ENCODE results near the gene NR6A1.

Gene NR6A1

DNA sequence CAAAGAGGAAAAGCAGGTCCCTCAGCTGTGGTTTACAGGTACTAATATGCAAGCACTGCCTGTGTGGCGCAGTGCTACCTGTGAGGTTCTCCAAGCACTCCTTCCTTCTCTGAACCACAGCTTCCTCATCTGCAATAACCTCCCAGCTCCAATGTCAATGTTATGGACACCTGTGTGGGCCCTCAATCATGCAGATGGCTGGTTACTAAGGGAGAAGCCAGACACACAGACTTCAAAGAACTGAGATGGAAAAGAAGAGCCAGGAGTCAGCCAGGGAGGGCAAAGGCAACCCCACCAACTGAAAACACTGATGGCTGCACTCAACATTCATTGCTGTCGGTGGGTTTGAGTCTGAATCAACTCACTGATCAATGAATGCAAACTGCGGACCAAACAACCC, 77.7 kb downstream of the NR6A1 start:
- Histone ChIP-seq H3K27me3 (ENCODE audit: control insufficient read depth, insufficient read depth, low read length) (no peaks in the 10 kb centered on the region), H3K36me3 (ENCODE audit: control insufficient read depth, low read depth, low read length) (no peaks in the 10 kb centered on the region), H3K9ac (ENCODE audit: low read length) (no peak overlapping the region), H3K27ac (ENCODE audit: low read length) (no peak overlapping the region), H3K4me3 (ENCODE audit: low read length) (no peak overlapping the region), H3K4me1 (ENCODE audit: control insufficient read depth, low read depth, low read length) (peaks cover 31% of the 10 kb centered on the region), H3K9me3 (ENCODE audit: control insufficient read depth, low read depth, low read length) (no peaks in the 10 kb centered on the region)

DNA sequence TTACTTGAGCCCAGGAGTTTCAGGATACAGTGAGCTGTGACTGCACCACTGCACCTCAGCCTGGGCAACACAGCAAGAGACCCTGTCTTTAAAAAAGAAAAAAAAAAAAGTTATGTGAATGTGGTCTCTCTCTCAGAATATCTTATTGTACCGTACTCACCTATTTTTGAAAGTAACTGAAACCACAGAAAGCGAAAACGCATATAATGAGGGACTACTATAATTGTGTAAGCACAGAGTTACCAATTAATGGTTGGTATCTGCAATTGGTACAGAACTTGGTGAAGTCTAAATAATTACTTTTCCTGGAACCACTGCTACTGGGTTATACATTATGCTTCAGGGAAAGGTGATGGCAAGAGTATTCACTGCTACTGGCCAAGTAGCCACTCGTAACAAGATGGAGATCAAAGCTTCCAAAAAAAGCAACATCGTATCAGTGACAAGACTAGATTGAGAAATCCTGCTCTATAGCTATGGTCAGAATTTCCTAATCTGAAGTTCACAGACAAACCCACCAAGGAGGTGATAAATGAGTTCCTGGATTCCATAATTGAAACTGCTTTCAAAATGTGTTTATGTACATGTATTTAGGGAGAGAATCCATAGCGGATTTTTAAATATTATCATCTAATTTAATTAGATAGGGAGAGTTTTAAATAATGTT, 82.7 kb downstream of the NR6A1 start:
- H3K9me3 ChIP-seq (ENCODE audit: control insufficient read depth, low read depth, low read length): no peaks in the 10 kb centered on the region
- H3K27ac ChIP-seq (ENCODE audit: low read length): no peak overlapping the region
- H3K36me3 ChIP-seq (ENCODE audit: control insufficient read depth, low read depth, low read length): peaks cover 5% of the 10 kb centered on the region
- no peak overlapping the region for H3K9ac ChIP-seq (ENCODE audit: low read length)
- no peaks in the 10 kb centered on the region for H3K27me3 ChIP-seq (ENCODE audit: control insufficient read depth, insufficient read depth, low read length)
- H3K4me1 ChIP-seq (ENCODE audit: control insufficient read depth, low read depth, low read length): peaks cover 3% of the 10 kb centered on the region
- no peak overlapping the region for H3K4me3 ChIP-seq (ENCODE audit: low read length)

DNA sequence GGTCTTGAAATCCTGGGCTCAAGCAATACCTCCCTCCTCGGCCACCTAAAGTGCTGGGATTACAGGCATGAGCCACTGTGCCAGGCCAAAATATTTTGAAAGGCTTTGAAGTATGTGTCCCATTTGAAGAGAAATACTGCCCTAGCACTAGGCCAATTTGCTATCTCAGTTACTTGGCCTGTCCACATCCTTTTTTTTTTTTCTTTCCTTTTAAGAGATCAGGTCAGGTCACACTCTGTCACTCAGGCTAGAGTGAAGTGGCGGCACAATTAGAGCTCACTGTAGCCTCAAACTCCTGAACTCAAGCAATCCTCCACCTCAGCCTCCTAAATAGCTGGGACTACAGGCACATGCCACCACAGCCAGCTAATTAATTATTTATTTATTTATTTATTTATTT, 84.2 kb downstream of the NR6A1 start:
- no peaks in the 10 kb centered on the region for H3K4me1 ChIP-seq (ENCODE audit: control insufficient read depth, low read depth, low read length)
- no peaks in the 10 kb centered on the region for H3K9me3 ChIP-seq (ENCODE audit: control insufficient read depth, low read depth, low read length)
- peaks cover 5% of the 10 kb centered on the region for H3K36me3 ChIP-seq (ENCODE audit: control insufficient read depth, low read depth, low read length)
- no peak overlapping the region for H3K27ac ChIP-seq (ENCODE audit: low read length)
- no peak overlapping the region for H3K4me3 ChIP-seq (ENCODE audit: low read length)
- H3K9ac ChIP-seq (ENCODE audit: low read length): no peak overlapping the region
- H3K27me3 ChIP-seq (ENCODE audit: control insufficient read depth, insufficient read depth, low read length): no peaks in the 10 kb centered on the region

DNA sequence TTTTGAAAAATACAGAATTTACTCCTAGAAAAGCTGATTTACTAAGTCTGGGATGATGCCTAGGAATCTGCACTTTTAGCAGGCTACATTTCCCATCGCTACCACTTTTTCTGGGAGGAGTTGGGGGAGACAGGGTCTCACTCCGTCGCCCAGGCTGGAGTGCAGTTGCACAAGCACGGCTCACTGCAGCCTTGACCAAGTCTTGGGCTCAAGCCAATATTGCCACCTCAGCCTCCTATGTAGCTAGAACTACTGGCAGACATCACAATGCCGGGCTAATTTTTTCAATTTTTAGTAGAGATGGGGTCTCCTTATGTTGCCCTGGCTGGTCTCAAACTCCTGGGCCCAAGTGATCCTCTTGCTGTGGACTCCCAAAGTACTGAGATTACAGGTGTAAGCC, 85.9 kb downstream of the NR6A1 start:
- Histone ChIP-seq H3K9me3 (ENCODE audit: control insufficient read depth, low read depth, low read length) (no peaks in the 10 kb centered on the region), H3K4me3 (ENCODE audit: low read length) (no peak overlapping the region), H3K36me3 (ENCODE audit: control insufficient read depth, low read depth, low read length) (peaks cover 5% of the 10 kb centered on the region), H3K9ac (ENCODE audit: low read length) (no peak overlapping the region), H3K4me1 (ENCODE audit: control insufficient read depth, low read depth, low read length) (no peaks in the 10 kb centered on the region), H3K27ac (ENCODE audit: low read length) (no peak overlapping the region), H3K27me3 (ENCODE audit: control insufficient read depth, insufficient read depth, low read length) (no peaks in the 10 kb centered on the region)

DNA sequence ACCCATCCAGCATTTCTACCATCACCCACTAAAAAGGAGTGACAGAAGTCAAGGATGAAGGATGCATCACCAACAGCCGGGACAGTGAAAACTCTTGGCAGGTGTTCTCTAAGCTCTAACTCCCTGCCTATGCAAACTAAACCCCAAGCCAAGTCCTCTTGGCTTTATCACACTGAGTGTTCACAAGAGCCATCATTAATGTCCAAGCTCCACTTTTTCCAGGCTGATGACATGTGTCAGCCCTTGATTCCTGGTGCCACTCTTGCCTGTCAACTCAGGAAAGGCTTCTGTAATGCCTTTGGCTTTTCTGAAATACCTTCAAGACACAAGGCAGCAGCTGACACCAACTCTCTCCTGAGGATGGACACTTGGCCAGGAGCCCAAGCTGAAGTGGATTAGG, 86.9 kb downstream of the NR6A1 start:
- Histone ChIP-seq H3K4me3 (ENCODE audit: low read length) (no peak overlapping the region), H3K27ac (ENCODE audit: low read length) (no peak overlapping the region), H3K9me3 (ENCODE audit: control insufficient read depth, low read depth, low read length) (no peaks in the 10 kb centered on the region), H3K36me3 (ENCODE audit: control insufficient read depth, low read depth, low read length) (peaks cover 5% of the 10 kb centered on the region), H3K9ac (ENCODE audit: low read length) (no peak overlapping the region), H3K27me3 (ENCODE audit: control insufficient read depth, insufficient read depth, low read length) (no peaks in the 10 kb centered on the region), H3K4me1 (ENCODE audit: control insufficient read depth, low read depth, low read length) (no peaks in the 10 kb centered on the region)

DNA sequence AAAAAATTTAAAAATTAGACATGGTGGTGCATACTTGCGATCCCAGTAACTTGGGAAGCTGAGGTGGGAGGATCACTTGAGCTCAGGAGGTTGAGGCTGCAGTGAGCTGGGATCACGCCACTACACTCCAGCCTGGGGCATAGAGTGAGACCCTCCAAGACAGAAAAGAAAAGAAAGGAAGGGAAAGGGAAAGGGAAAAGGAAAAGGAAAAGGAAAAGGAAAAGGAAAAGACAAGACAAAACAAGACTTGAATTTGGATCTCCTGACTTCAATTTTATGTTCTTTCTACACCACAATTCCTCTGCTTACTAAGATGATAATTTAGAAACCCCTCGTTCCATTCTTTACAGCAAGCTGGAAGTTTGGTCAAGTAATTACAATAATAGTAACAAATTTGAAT, 88.1 kb downstream of the NR6A1 start:
- no peaks in the 10 kb centered on the region for H3K9me3 ChIP-seq (ENCODE audit: control insufficient read depth, low read depth, low read length)
- H3K4me3 ChIP-seq (ENCODE audit: low read length): no peak overlapping the region
- no peaks in the 10 kb centered on the region for H3K4me1 ChIP-seq (ENCODE audit: control insufficient read depth, low read depth, low read length)
- peaks cover 5% of the 10 kb centered on the region for H3K36me3 ChIP-seq (ENCODE audit: control insufficient read depth, low read depth, low read length)
- no peak overlapping the region for H3K27ac ChIP-seq (ENCODE audit: low read length)
- H3K27me3 ChIP-seq (ENCODE audit: control insufficient read depth, insufficient read depth, low read length): no peaks in the 10 kb centered on the region
- no peak overlapping the region for H3K9ac ChIP-seq (ENCODE audit: low read length)

DNA sequence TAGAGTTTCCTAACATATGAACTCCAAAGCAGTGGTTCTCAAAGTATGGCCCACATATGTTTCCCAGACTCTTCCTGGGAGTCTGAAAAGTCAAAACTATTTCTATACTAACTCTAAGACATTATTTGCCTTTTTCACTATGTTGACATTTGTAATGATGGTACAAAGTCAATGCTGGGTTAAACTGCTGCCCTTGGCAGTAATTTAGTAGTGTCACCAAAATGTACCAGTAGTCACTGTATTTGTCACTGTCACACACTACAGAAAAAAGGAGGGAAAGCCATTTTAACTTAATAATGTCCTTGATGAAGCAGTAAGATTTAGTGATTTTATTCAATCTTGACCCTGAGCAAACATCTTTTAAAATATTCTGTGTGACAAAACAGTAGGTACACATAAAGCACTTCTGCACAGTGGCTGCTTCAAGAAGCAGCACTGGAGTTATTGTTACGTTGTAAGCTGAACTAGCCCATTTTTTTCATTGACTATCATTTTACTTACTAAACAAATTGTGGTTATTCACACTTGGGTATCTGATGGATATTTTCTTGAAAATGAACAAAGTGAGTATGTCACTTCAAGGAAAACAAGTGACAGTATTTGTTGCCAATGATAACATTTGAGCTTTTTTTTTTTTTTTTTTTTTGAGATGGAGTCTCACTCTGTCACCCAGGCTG, 90.3 kb downstream of the NR6A1 start:
- no peaks in the 10 kb centered on the region for H3K9me3 ChIP-seq (ENCODE audit: control insufficient read depth, low read depth, low read length)
- no peak overlapping the region for H3K4me3 ChIP-seq (ENCODE audit: low read length)
- no peaks in the 10 kb centered on the region for H3K27me3 ChIP-seq (ENCODE audit: control insufficient read depth, insufficient read depth, low read length)
- no peak overlapping the region for H3K27ac ChIP-seq (ENCODE audit: low read length)
- H3K9ac ChIP-seq (ENCODE audit: low read length): no peak overlapping the region
- no peaks in the 10 kb centered on the region for H3K4me1 ChIP-seq (ENCODE audit: control insufficient read depth, low read depth, low read length)
- H3K36me3 ChIP-seq (ENCODE audit: control insufficient read depth, low read depth, low read length): peaks cover 5% of the 10 kb centered on the region

DNA sequence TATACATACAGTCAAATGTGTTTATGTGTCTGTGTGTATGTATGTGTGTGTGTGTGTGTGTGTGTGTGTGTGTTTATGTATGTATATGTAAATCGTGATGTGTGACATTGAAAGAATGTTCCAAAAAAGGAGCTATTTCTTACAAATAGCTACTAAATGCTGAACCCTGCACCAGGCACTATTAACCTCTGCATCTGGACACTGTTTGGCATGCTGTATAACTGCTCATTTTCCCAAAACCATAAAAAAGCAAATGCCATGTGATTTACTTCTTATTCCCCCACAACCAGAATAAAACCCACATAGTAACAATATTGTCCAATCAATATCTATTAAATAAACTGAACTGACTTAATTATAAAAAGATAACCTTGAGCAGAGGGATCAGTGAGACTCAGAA, 91.1 kb downstream of the NR6A1 start:
- Histone ChIP-seq H3K27me3 (ENCODE audit: control insufficient read depth, insufficient read depth, low read length) (no peaks in the 10 kb centered on the region), H3K9me3 (ENCODE audit: control insufficient read depth, low read depth, low read length) (no peaks in the 10 kb centered on the region), H3K9ac (ENCODE audit: low read length) (no peak overlapping the region), H3K4me3 (ENCODE audit: low read length) (no peak overlapping the region), H3K36me3 (ENCODE audit: control insufficient read depth, low read depth, low read length) (peaks cover 5% of the 10 kb centered on the region), H3K4me1 (ENCODE audit: control insufficient read depth, low read depth, low read length) (no peaks in the 10 kb centered on the region), H3K27ac (ENCODE audit: low read length) (no peak overlapping the region)

DNA sequence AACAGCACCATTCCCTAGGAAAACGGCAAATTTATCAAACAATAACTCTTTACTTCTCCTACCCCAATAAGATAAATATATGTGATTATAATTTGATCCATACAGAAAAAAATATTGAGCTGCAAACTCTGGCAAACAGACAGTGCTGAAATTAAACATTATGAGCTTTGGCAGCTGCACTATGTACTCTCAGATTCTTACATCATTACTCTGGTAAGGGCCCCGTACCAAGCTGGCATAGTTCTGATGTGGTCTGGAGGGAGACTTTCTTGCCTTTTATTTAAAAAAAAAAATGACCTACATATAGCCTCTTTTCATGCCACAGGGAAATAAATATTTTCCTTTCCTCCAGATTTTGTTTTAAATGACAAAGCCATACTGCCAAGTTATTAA, 95.0 kb downstream of the NR6A1 start:
- no peak overlapping the region for H3K27ac ChIP-seq (ENCODE audit: low read length)
- no peaks in the 10 kb centered on the region for H3K9me3 ChIP-seq (ENCODE audit: control insufficient read depth, low read depth, low read length)
- H3K36me3 ChIP-seq (ENCODE audit: control insufficient read depth, low read depth, low read length): no peaks in the 10 kb centered on the region
- no peaks in the 10 kb centered on the region for H3K4me1 ChIP-seq (ENCODE audit: control insufficient read depth, low read depth, low read length)
- H3K4me3 ChIP-seq (ENCODE audit: low read length): no peak overlapping the region
- H3K9ac ChIP-seq (ENCODE audit: low read length): no peak overlapping the region
- no peaks in the 10 kb centered on the region for H3K27me3 ChIP-seq (ENCODE audit: control insufficient read depth, insufficient read depth, low read length)

DNA sequence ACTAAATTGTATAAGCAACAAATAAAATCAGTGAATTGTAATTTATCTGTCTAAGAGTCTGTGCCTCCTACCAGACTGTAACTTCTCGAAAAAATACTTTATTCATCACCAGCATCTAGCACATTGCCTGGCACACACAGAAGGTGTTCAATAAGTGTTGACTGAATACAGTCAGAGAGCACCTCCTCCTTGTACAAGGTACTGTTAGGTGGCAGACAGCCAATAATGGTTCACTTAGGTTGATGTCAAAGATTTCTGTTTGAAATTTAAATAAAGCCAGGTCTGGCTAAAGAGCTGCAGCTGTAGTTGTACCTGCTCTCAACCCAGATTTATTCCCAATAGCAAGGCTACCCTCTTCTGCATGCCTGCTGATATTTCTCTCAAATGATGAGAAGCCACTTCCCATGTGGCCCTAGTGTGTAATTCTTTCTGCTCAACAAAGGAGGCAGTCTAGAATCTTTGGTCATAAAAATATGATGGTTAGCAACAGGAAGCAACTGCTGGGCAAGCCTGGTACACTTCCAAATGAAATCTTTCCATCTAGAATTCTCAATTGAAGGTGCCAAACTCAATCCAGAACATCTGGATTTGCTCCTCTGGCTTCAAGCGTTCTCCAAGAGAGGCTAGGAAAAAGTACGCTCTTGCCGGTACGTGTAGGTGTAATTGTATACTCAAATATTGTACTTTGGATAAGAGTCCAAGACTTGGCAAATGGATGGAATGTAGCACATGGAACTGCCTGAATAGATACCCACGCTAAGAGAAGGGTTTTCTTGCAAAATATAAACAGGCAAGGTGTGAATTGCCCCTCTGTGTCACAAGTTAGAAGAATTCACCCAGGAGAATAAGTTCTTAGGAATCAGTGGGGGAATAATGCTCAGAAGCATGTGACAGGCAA, 95.6 kb downstream of the NR6A1 start:
- H3K27ac ChIP-seq (ENCODE audit: low read length): no peak overlapping the region
- no peak overlapping the region for H3K4me3 ChIP-seq (ENCODE audit: low read length)
- H3K27me3 ChIP-seq (ENCODE audit: control insufficient read depth, insufficient read depth, low read length): no peaks in the 10 kb centered on the region
- H3K9ac ChIP-seq (ENCODE audit: low read length): no peak overlapping the region
- H3K36me3 ChIP-seq (ENCODE audit: control insufficient read depth, low read depth, low read length): no peaks in the 10 kb centered on the region
- no peaks in the 10 kb centered on the region for H3K4me1 ChIP-seq (ENCODE audit: control insufficient read depth, low read depth, low read length)
- H3K9me3 ChIP-seq (ENCODE audit: control insufficient read depth, low read depth, low read length): no peaks in the 10 kb centered on the region

DNA sequence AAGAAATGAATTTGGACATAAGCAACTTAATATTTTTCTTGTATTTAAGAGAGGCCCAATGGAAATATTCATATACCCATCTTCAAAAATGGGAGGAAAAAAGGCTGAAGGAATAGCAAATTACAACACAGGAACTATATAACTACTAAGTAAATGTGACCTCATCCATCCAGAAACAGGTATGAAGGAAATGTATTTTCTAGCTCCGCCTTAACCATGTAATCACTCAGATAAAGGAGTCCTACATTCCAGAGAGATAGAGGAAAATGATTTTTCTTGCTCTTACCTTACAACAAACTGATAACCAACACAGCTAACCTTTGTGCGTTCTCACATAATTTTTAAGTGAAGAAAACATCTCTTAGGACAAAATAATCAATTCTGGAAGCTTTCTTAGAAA, 96.5 kb downstream of the NR6A1 start:
- Histone ChIP-seq H3K36me3 (ENCODE audit: control insufficient read depth, low read depth, low read length) (no peaks in the 10 kb centered on the region), H3K9ac (ENCODE audit: low read length) (no peak overlapping the region), H3K4me3 (ENCODE audit: low read length) (no peak overlapping the region), H3K9me3 (ENCODE audit: control insufficient read depth, low read depth, low read length) (no peaks in the 10 kb centered on the region), H3K27ac (ENCODE audit: low read length) (no peak overlapping the region), H3K27me3 (ENCODE audit: control insufficient read depth, insufficient read depth, low read length) (no peaks in the 10 kb centered on the region), H3K4me1 (ENCODE audit: control insufficient read depth, low read depth, low read length) (no peaks in the 10 kb centered on the region)

All from iPS-18a (cell line).